Forelimb muscle (tissue), 1 donor: Measurements from ENCODE around the gene VWA7. TPM values are rescaled to one million over a fixed set of nuclear protein-coding genes. Genes with fewer than 3 reads are reported as not detected.

Experiments
- DNase-seq: peaks from one replicate; pipeline ENCODE4 v3.0.0-alpha.2; 2013; ENCODE audit warnings: low read depth
- polyA plus RNA-seq: library from polyadenylated mRNA; unstranded; fragments of 120-200 nt; gene quantifications from one replicate; pipeline ENCODE4 v1.2.1, GENCODE V29; 2013; ENCODE audit not compliant: insufficient read length

The VWA7 gene
- polyA plus RNA-seq, 1 donor: 2.9 TPM

DNA sequence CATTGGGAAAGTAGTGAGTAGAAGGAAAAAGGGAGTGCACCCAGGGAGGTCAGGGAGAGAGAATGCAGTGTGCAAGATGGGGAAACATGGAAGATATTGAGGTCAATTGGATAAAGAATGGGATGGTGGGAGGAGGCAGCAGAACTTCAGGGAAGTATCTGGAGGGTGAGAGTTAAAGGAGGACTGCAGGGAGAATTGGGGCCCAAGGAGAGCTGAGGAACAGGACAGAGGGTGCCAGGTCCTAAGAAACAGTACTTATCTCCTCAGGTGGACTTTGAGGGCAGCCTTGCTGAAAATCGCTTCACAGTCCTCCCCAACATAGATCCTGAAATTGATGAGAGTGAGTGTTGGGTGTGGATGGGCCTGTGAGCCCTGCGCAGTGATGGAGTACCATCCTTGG lies 18.8 kb downstream of the VWA7 start:
- DNase-seq: no peak

DNA sequence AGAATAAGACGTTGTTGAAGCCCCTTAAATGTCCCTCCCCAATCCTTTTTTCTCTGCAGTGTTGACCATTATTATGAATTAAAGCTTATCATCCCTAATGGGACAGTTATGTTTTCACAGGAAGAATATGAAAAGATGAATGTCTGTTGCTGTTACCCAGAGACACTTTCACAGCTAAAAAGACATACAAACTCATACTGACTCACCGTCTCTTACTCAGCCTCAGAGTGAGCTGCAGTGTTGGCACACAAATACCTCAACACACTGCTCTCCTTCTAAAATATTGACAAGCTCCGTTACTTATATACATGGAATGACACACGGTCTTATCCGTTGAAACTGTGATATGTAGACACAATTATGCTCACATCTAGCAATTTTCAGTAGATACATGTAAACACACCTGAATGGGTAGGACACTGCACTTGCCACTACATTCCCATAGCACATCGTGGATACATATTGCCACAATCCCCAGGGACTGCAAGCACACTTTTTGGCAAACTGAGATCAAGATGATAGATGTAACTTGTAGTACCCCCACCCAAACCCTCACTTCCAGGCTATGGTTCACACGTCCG lies 24.3 kb downstream of the VWA7 start:
- no peak for DNase-seq

DNA sequence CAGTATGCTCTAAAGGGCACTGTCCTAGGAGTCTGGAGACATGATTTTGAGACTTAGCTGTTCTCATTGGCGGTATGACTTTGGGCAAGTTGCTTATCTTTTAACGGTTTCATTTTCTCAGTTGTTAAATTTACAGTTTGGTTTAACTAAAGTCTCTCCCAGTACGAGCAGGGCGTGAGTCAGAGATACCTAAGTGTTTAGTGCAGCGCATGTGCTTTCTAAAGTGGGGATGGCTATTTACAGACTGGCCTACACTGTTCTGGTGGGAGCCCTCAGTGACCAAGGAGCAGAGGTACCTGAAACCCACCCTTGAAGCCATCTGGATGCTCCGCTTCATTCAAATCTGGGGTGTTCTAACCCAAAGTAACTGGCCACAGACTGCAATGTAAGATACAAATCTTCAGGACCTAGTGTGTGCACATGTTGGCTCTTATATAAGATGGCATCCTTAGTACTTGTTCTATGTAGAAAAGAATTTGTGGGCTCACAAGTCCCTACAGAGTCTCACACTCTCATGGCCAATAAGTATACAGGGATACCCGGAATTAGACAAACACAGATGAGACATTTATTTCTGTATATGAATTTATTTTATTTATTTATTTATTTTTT lies 26.6 kb downstream of the VWA7 start:
- DNase-seq: no peak

DNA sequence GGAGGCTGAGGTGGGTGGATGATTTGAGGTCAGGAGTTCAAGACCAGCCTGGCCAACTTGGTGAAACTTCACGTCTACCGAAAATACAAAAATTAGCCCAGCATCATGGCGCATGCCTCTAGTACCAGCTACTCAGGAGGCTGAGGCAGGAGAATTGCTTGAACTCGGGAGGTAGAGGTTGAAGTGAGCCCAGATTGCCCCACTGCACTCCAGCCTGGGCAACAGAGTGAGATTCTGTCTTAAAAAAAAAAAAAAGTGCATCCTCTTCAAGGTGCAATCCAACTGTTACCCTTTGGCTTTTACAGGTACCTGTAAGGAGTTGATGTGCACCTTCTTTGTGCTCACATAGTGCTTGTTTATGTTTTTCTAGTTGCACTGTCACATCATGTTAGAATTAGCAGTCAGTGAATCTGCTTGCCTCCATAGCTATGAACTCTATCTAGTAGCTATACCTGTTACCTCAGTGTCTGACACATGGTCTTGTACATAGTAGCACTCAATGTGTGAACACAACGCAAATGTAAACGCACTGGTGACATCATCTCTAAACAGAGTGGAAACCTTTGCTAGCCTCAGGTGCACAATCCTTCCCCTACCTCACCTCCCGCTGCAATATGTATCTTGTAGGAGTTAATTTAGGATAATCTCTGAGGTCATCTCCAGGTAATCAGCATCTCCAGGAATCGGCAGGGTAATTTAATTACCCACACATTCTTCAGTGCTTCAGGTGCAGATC lies 27.7 kb downstream of the VWA7 start:
- no peak for DNase-seq

DNA sequence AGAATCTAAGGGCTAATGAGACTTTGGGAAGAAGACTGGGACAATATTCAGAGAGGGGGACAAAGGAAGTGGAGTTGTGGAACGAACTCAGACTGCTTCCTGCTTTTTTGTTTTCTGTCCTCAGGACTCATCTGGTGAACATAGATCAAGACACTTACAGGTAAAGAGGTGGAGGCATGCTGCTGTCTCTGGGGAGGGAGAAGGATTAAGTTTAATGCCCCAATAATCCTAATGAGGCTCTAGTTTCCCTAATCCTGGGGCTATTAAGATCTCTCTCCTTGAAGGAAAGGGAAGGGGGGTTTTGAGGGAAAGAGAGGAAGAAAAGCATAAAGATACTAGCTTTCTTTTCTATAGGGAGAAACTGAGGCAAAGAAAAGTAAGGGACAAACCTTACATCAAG lies 32.7 kb downstream of the VWA7 start:
- DNase-seq: no peak

DNA sequence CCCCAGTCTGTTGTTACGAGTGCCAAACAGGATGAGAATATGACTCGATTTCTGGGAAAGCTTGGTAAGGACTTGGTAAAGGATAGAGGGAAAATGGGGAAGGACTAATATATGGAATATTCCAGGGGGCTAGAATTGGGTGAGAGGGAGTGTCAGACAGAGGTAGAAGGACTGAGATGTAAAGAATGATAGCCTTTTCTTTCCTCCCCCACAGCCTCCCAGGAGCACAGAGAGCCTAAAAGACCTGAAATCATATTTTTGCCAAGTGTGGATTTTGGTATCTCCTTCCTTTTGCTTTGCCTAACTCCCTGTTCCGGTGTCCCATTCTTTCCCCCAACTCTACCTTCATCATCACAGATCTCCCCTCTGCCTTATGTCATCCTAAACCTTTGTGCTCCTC lies 34.2 kb downstream of the VWA7 start:
- DNase-seq: no peak

DNA sequence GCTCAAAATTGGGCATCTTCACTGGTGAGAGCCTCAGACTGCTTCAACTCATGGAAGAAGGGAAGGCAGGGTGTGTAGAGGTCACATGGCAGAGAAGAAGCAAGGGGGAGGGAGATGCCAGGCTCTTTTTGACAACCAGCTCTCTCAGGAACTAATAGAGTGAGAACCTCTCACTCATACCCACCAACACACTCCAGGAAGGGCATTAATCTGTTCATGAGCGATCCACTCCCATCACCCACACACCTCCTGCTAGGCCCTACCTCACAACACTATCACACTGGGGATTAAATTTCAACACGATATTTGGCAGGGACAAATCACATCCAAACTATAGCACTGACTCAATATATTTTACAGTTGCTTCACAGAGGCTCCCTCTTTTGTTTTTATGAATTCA lies 35.3 kb downstream of the VWA7 start:
- DNase-seq: no peak

DNA sequence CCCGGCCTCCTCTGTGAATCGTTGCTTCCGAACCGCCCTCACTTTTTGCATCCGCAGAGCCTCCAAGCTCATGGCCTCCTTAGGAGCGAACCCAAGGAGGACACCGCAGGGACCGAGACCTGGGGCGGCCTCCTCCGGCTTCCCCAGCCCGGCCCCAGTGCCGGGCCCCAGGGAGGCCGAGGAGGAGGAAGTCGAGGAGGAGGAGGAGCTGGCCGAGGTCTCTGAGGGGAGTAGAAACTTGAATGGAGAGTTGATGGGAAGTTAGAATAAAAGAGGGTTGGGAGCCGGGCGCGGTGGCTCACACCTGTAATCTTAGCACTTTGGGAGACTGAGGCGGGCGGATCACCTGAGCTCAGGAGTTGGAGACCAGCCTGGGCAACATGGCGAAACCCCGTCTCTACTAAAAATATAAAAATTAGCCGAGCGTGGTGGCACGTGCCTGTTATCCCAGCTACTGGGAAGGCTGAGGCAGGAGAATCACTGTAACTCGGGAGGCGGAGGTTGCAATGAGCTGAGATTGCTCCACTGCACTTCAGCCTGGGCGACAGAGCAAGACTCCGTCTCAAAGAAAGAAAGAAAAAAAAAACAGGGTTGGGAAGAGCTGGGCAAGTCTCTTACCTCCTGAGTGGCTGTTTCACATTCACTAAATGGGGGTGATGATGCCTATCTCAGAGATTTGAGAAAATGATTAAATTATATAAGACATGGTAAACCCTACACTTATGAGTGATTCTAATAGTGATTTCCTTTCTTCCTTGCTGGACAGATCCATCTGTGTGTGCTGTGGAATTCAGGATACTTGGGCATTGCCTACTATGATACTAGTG lies 36.5 kb downstream of the VWA7 start:
- no peak for DNase-seq

DNA sequence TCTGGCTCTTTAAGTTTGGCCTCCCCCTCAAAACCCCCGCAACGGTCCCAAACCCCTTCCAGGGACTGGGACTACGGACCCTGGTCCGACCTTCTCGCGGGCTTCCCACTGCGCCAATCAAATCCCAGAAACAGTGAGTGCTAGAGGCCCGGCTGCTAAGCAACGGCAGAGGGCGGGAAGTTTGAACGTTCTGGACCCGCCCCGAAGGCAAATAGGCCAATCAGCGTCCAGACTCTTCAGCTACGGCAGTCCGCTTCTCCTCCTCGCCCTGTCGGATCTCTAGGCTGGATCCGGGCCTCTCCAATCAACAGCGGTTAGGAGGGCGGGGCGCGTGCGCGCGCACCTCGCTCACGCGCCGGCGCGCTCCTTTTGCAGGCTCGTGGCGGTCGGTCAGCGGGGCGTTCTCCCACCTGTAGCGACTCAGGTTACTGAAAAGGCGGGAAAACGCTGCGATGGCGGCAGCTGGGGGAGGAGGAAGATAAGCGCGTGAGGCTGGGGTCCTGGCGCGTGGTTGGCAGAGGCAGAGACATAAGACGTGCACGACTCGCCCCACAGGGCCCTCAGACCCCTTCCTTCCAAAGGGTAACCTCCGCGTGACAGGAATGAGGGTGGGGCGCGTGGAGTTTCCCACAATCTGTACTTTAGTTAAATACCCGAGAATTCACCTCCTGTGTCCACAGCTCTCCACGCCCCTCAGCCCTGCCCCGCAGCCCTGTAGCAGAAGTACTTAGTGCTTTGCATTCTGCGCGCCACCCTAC lies 37.3 kb downstream of the VWA7 start, which contains the start of gene MSH5:
TSS of gene MSH5 (plus strand) at position 367 of the 758 bp plus-strand sequence. CDS start 462 bp downstream, outside the sequence.
- peak; percentile 98 for DNase-seq

DNA sequence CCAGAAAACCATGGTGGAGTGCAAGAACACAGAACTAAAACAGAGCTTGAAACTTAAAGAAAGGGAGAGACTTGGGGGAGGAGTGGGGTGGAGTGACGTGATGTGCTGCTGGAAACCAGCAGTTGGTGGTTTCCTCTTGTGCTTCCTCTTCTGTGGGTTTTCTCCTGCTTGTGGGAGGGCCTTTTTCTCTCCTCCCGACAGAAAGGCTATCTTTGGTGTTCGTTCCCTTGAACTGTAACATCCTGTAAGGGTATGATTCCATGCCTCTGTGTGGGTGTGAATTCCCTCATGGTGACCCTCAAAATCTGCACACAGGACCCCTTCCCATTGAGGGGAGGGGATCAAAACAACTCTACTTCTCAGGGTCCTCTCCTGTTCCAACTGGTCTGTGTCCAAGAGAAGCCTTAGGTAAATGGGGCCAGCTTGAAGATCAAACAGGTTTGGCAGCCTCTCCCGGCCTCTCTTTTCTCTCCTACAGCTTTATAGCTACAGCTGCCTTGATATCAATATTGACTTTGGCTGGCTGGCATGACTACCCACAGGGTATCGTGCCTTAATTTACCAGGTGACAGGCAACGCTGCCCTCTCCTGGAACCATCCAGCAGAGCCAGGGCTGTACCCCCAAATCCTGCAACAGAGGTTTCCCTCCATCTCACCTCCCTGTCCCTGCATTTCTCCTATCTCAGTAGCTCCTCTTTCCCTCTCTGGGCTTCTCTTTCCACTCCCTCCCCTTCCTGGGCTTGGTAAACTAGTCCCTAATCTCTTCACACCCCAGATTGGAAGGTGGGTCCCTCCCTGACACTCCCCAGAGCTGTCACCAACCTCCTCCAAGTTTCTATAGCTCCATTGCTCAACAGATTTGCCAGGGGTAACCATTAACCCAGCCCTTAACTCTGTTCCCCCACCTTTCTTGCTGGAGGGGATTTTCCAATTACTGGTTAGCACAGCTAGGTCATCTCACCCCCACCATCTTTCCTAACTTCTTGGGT lies 38.8 kb downstream of the VWA7 start:
- DNase-seq: no peak

DNA sequence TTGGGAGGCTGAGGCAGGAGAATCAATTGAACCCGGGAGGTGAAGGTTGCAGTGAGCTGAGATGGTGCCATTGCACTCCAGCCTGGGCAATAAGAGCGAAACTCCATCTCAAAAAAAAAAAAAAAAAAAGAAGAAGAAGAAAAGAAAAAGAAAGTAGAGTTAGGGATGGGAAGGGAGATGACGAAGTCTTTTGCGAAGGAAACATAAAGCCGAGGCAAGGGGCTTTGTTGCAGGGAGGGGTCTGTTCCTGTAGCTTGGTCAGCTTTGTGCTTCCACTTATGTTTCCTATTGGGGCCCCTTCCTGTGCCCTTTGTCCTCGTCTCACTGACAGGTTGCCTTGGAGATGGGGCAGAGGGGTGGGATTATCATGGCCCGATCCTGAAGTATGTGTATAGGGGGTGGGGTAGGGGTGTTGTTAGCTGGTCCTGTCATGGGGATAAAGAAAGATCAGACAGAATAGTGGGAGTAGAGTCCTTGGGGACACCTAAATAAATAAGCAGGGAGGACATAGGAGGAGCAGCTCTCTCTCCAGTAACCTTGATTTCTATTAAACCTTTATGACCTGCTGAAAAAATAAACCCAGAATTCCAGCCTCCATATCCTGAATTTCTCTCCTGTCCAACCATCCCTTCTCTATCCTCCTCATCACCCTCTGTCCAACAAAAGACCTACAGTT lies 39.7 kb downstream of the VWA7 start:
- DNase-seq: no peak

DNA sequence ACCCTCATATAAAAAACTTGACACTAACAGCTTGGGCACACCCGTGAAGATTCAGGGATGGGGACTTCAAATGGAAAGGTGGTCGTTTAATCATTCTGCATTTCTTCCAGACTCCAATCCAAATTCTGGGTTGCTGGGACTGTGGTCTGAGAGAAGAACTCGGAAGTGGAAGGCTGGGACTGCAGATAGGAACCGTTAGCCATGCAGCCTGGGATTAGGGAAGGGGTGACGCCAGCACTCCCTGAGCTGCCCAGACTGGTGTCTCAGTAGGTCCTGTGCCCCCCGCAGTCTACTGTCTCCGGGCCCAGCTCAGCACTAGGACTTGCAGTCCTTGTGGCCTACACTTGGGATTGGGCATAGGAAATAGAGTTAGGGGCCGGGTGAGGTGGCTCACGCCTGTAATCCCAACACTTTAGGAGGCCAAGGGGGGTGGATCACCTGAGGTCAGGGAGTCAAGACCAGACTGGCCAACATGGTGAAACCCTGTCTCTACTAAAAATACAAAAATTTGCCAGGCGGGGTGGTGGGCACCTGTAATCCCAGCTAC lies 40.3 kb downstream of the VWA7 start:
- no peak for DNase-seq

DNA sequence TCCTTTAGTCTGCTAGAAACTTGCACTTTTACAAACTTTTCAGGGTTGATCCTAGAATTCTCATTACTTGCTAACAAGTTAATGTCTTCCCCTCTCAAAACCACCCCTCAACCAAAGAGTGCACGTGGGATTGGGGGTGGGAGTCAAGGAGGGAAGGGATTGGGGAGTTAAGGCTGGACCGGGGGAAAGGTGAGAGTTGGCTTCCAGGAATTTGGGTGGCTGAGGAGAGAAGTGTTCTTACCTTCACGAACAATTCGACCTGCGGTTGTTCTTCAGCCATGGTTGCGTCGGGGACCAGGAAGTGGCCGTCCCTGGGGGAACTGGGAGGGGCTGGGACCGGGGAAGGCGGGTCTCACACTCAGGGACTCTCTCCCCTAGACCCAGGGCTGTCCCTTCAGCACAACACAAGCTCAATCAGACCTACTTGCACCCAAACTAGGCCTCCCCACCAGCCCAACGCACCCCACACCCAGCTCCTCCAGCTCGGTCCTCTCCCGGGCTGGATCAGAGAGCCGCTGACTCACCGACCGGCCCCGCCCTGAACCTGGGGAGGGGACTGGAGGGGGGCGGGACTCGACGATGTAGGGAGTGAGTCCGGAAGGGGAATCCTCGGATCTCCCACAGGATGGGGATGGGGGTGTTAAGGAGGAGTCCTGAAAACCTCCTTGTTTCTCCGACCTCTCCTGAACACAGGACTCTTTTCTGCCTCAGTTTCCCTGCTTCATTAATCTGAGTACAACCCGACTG lies 40.9 kb downstream of the VWA7 start, which contains the start of gene CLIC1:
TSS of gene CLIC1 (minus strand) at position 510 of the 747 bp plus-strand sequence. CDS start at position 280, 230 bp downstream.
- DNase-seq: no peak

DNA sequence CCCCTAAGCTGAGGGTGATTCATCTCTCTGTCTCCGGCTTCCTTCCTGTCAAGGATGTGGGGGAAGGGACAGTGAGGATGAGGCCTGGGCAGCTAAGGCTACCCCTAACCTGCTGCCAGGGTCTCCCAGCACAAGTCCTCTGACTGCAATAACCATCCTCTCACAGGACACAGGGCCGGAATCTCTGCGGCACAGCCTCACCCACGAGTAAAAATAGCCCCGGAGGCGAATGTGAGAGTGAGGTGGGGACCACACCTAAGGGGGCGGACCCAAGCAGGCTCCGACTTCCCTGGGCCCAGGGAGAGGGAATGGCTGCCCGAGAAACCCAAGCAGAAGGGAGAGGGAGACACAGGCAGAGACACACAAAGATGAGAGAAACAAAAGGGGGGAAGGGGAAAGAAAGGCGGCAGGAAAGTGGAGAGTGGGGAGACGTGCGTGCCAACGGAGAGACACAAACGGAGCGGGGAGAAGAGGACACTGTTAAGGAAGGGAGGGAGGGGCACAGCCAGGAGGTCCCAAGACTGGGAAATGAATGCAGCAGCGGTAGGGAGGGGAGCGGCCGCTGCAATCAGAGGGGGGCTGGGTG lies 42.2 kb downstream of the VWA7 start:
- DNase-seq: no peak

DNA sequence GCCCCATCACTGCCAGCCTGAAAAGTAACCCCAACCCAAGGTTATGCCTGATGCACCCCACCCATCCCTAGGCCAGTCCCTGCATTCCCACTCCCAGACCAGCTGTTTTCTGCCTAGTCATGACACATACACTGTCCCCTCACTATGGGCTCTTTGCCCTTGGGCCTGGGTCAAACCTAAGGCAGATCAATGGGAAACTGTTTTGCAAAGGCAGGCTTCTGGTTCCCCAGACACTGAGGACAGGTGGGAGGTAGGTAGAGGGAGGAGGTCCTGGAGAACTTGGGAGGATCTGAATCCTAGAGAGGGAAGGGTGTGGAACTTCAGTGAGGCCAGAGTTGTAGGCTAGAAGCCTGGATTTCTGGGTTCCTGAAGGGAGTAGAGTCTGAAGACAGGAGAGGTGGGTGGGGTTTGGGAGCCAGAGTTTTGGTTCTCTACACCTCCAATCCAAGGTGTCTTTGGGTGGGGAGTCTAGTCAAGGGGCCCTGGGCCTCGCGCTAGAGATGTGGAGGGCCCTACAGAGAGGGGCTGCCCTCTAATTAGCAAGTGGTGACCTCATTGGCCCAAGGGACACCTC lies 42.8 kb downstream of the VWA7 start:
- DNase-seq: no peak

DNA sequence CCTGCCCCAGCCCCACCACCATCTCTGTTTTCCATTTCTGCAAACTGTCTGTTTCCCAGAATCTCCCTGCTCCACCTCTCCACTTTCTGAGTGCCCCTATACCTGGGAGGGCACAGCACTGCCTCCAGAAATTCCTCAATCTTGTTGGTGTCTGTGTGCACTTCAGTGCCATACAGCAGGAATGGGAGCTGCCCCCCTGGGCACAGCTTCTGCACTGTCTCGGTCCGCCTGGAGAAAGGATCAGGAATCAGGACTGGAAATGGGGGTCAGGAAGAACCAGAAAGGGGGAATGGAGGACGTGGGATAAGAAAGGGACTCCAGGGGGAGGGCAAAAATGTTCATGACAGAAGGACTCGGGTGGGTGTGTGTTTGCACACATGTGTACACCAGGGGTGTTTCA lies 43.4 kb downstream of the VWA7 start:
- DNase-seq: no peak

DNA sequence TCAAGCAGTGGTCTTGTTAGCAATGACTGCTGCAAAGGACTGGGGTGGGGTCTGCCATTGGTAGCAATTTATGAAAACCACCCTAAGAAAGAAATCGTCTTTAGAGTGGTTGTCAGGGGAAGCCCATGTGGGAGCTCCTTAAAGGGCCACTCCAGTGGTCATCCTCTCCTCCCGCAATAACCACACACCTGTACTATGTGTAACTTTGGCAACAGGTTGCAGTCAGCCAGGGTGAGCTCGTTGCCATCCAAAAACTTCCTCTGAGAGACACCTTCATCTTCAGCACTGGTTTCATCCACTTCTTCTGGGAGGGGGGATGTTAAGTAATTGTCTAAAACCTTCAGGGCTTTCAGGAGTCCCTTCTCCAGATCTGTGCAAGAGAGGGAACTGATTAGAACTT lies 45.1 kb downstream of the VWA7 start:
- DNase-seq: no peak

DNA sequence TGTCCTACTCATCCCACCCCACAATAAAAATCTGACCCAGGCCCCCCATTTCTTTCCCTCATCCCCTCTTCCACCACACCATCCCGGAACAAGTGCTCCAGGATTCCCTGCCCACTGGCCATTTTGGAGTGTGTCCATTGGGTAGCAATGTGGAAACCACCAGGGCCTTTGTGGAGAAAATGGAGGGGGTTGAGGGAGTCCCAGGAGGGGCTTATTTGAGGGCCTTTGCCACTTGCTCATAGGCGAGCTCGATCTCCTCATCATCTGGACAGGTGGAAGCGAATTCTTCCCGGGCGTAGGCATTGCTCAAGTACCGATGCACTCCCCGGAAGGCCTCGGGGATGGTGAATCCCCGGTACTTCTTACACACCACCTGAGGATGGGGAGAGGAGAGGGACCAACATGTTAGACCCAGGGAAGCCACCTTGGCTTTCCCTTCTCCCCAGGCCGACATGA lies 46.5 kb downstream of the VWA7 start:
- DNase-seq: no peak
